ENCODE data around the gene ZRANB3.

The ZRANB3 gene

GRCh38 chr2:135142323-135142722 lies 388.7 kb downstream of the ZRANB3 start:
- Histone ChIP-seq H3K27me3 (no peaks in the 10 kb centered on the region), H3K9me3 (no peaks in the 10 kb centered on the region), H3K4me1 (ENCODE audit: control insufficient read depth in 1 of 2, insufficient read depth in 1 of 2, low read depth in 1 of 2, low read length in 1 of 2) (no peaks in the 10 kb centered on the region), H3K27ac (no peak overlapping the region), H3K36me3 (peaks cover 27% of the 10 kb centered on the region), H3K4me3 (ENCODE audit: low read depth in 1 of 2, low read length in 1 of 2) (no peak overlapping the region)
- TF ChIP-seq, protein P1, sequence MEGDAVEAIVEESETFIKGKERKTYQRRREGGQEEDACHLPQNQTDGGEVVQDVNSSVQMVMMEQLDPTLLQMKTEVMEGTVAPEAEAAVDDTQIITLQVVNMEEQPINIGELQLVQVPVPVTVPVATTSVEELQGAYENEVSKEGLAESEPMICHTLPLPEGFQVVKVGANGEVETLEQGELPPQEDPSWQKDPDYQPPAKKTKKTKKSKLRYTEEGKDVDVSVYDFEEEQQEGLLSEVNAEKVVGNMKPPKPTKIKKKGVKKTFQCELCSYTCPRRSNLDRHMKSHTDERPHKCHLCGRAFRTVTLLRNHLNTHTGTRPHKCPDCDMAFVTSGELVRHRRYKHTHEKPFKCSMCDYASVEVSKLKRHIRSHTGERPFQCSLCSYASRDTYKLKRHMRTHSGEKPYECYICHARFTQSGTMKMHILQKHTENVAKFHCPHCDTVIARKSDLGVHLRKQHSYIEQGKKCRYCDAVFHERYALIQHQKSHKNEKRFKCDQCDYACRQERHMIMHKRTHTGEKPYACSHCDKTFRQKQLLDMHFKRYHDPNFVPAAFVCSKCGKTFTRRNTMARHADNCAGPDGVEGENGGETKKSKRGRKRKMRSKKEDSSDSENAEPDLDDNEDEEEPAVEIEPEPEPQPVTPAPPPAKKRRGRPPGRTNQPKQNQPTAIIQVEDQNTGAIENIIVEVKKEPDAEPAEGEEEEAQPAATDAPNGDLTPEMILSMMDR (IDR thresholded peaks at IDR 0.05) = no peak

GRCh38 chr2:135140606-135141005 lies 390.4 kb downstream of the ZRANB3 start:
- H3K36me3 ChIP-seq = peaks cover 38% of the 10 kb centered on the region
- no peaks in the 10 kb centered on the region for H3K4me1 ChIP-seq (ENCODE audit: control insufficient read depth in 1 of 2, insufficient read depth in 1 of 2, low read depth in 1 of 2, low read length in 1 of 2)
- H3K27ac ChIP-seq = no peak overlapping the region
- H3K4me3 ChIP-seq (ENCODE audit: low read depth in 1 of 2, low read length in 1 of 2) = no peak overlapping the region
- H3K9me3 ChIP-seq = no peaks in the 10 kb centered on the region
- TF ChIP-seq, protein P1 (IDR thresholded peaks at IDR 0.05) = no peak
- H3K27me3 ChIP-seq = no peaks in the 10 kb centered on the region

DNA sequence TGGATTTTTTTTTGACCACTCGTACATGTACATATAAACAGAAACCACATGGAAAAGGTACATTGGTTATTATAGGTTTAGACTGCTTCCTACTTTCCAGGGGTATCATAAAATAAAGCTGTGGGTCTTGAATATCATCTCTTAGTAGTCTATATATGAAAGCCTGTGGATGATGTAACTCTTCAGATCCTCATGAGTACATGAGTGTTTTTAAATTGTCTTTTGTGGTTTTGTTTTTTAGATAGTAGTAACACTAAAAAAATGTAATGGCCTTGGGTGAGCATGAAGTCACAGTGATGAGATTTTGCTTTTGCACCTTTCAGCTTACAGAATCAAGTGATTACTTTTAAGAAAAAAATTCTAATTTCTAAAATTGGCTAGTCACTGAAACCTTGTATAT lies 398.7 kb downstream of the ZRANB3 start:
- no peaks in the 10 kb centered on the region for H3K27me3 ChIP-seq
- H3K36me3 ChIP-seq = peaks cover 88% of the 10 kb centered on the region
- no peaks in the 10 kb centered on the region for H3K9me3 ChIP-seq
- no peak overlapping the region for H3K4me3 ChIP-seq (ENCODE audit: low read depth in 1 of 2, low read length in 1 of 2)
- TF ChIP-seq, protein P1 (IDR thresholded peaks at IDR 0.05) = no peak
- H3K27ac ChIP-seq = no peak overlapping the region
- no peaks in the 10 kb centered on the region for H3K4me1 ChIP-seq (ENCODE audit: control insufficient read depth in 1 of 2, insufficient read depth in 1 of 2, low read depth in 1 of 2, low read length in 1 of 2)

DNA sequence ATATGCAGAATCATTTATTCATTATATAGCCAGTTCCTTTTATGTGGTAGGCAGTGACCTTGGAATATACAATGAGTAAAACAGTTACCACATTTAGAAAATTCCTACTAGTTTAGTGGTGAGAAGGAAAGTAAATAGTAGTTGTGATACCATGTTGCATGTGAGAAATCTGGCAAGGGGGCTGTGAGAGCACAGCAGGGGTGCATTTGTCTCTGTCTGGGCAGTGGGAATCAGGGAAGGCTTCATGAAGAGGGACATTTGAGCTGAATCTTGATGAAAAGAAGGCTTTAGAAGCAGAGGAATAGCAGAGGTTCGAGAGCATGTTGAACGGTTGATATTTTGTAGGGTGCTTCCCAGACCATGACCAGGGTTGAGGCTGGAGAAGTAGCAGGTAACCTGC lies 400.3 kb downstream of the ZRANB3 start:
- Histone ChIP-seq H3K27me3 (no peaks in the 10 kb centered on the region), H3K9me3 (no peaks in the 10 kb centered on the region), H3K4me1 (ENCODE audit: control insufficient read depth in 1 of 2, insufficient read depth in 1 of 2, low read depth in 1 of 2, low read length in 1 of 2) (no peaks in the 10 kb centered on the region), H3K27ac (no peak overlapping the region), H3K36me3 (peaks cover 88% of the 10 kb centered on the region), H3K4me3 (ENCODE audit: low read depth in 1 of 2, low read length in 1 of 2) (no peak overlapping the region)
- TF ChIP-seq, protein P1 (IDR thresholded peaks at IDR 0.05) = no peak

- Histone ChIP-seq H3K36me3 (peaks cover 74% of the 10 kb centered on the region), H3K27ac (no peak overlapping the region), H3K27me3 (no peaks in the 10 kb centered on the region), H3K4me3 (ENCODE audit: low read depth in 1 of 2, low read length in 1 of 2) (no peak overlapping the region), H3K4me1 (ENCODE audit: control insufficient read depth in 1 of 2, insufficient read depth in 1 of 2, low read depth in 1 of 2, low read length in 1 of 2) (no peaks in the 10 kb centered on the region), H3K9me3 (no peaks in the 10 kb centered on the region)
- TF ChIP-seq, protein P1 (IDR thresholded peaks at IDR 0.05) = no peak
These were observed 405.1 kb downstream of the ZRANB3 start for GRCh38 chr2:135125940-135126339.
